Measurements from ENCODE around the gene GPRC5A.
"Not testable (repeated sequence)": the region's sequence is repeated elsewhere in the genome, so short reads cannot be mapped to it uniquely, and the experiment has no call there.

GPRC5A gene

GRCh38 chr12:12874029-12874428, 17.3 kb upstream of the GPRC5A start:
- no peak overlapping the region for H3K4me3 ChIP-seq (ENCODE audit: low read depth, low read length)
- POLR2A ChIA-PET: interaction anchor here (0.6 to 2.0 kb wide), 3 partner anchors 17 to 1901 kb away, joined by 4 to 8 read pairs (median 5); partner anchors contain the start of gene GPRC5A
- CTCF ChIA-PET: interaction anchor here (0.9 kb wide), 1 partner anchor 61 kb away, joined by 3 read pairs; the partner anchor contains the start of gene DDX47
- TF ChIP-seq, protein P1, sequence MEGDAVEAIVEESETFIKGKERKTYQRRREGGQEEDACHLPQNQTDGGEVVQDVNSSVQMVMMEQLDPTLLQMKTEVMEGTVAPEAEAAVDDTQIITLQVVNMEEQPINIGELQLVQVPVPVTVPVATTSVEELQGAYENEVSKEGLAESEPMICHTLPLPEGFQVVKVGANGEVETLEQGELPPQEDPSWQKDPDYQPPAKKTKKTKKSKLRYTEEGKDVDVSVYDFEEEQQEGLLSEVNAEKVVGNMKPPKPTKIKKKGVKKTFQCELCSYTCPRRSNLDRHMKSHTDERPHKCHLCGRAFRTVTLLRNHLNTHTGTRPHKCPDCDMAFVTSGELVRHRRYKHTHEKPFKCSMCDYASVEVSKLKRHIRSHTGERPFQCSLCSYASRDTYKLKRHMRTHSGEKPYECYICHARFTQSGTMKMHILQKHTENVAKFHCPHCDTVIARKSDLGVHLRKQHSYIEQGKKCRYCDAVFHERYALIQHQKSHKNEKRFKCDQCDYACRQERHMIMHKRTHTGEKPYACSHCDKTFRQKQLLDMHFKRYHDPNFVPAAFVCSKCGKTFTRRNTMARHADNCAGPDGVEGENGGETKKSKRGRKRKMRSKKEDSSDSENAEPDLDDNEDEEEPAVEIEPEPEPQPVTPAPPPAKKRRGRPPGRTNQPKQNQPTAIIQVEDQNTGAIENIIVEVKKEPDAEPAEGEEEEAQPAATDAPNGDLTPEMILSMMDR (IDR thresholded peaks at IDR 0.05; ENCODE audit: insufficient read depth, low read length, missing control alignments): no peak
- no peak for DNase-seq (ENCODE audit: low read depth, low spot score)

DNA sequence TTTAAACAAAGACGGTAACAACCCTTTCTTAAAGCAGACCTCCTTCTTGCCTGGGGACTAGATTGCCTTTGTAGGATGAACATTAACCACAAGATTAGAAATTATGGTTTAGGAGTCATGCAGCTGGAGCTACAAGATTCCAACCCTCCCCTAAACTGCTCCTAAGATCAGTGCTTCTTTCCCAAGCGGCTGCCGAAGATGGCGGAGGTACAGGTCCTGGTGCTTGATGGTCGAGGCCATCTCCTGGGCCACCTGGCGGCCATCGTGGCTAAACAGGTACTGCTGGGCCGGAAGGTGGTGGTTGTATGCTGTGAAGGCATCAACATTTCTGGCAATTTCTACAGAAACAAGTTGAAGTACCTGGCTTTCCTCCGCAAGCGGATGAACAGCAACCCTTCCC, 16.1 kb upstream of the GPRC5A start:
- POLR2A ChIA-PET; CTCF ChIA-PET; H3K4me3 ChIP-seq (ENCODE audit: low read depth, low read length); DNase-seq (ENCODE audit: low read depth, low spot score): not testable (repeated sequence)

DNA sequence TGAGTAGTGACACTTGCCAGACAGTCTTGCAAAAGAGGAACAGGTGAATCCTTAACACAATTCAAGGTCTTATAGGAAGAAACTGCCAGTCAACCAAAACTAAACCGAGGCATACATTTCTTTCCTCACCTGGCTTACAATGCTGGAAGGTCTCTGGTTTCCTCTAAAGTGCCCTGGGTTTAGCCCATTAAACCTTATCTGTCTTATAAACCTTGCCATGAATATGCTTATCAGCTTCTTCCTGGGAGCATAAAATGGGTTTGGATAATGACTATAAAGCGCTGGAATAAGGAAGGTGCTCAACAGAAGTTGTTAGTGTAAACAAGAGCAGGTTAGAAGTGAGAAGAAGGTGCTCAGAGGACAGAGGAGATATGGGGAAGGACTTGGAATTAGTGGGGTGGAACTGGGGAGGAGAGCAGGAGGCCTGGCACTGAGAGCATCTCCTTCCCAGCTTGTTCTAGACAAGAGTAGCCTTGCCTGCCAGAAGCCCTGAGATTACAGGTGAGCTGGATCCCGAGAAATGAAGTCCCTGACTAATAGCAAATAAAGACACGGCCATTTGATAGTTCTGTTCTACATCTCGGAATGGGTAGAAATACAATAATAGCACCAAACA, 14.1 kb upstream of the GPRC5A start:
- ChIA-PET POLR2A (interaction anchor here (1.3 kb wide), 1 partner anchor 14 kb away, joined by 8 read pairs; the partner anchor contains the start of gene GPRC5A), CTCF (interaction anchor here (1.0 to 1.4 kb wide), 4 partner anchors 13 to 89 kb away, joined by 3 to 7 read pairs (median 5); partner anchors contain the start of gene GPRC5A)
- TF ChIP-seq, protein P1 (IDR thresholded peaks at IDR 0.05; ENCODE audit: insufficient read depth, low read length, missing control alignments): no peak
- no peak for DNase-seq (ENCODE audit: low read depth, low spot score)
- H3K4me3 ChIP-seq (ENCODE audit: low read depth, low read length): no peak overlapping the region

GRCh38 chr12:12877781-12878455, 13.4 kb upstream of the GPRC5A start:
- DNase-seq (ENCODE audit: low read depth, low spot score): no peak
- no peak overlapping the region for H3K4me3 ChIP-seq (ENCODE audit: low read depth, low read length)
- TF ChIP-seq, protein P1 (IDR thresholded peaks at IDR 0.05; ENCODE audit: insufficient read depth, low read length, missing control alignments): no peak
- ChIA-PET POLR2A (interaction anchor here (1.3 kb wide), 1 partner anchor 13 kb away, joined by 8 read pairs; the partner anchor contains the start of gene GPRC5A), CTCF (interaction anchor here (1.0 to 1.4 kb wide), 4 partner anchors 12 to 89 kb away, joined by 3 to 7 read pairs (median 5); partner anchors contain the start of gene GPRC5A)

- no peak for DNase-seq (ENCODE audit: low read depth, low spot score)
- ChIA-PET CTCF (interaction anchor here (0.8 to 2.1 kb wide), 4 partner anchors 10 to 43 kb away, joined by 3 to 6 read pairs (median 4); partner anchors contain the start of gene GPRC5A), POLR2A (no interaction called here)
- TF ChIP-seq, protein P1 (IDR thresholded peaks at IDR 0.05; ENCODE audit: insufficient read depth, low read length, missing control alignments): no peak
- no peak overlapping the region for H3K4me3 ChIP-seq (ENCODE audit: low read depth, low read length)
Observed at GRCh38 chr12:12880537-12880936, 10.8 kb upstream of the GPRC5A start.

GRCh38 chr12:12881151-12881909, 10.0 kb upstream of the GPRC5A start:
- TF ChIP-seq, protein P1 (IDR thresholded peaks at IDR 0.05; ENCODE audit: insufficient read depth, low read length, missing control alignments): no peak
- no peak for DNase-seq (ENCODE audit: low read depth, low spot score)
- ChIA-PET POLR2A (no interaction called here), CTCF (interaction anchor here (0.8 to 1.0 kb wide), 3 partner anchors 12 to 44 kb away, joined by 3 to 4 read pairs (median 3); no protein-coding TSS in a partner anchor)
- no peak overlapping the region for H3K4me3 ChIP-seq (ENCODE audit: low read depth, low read length)

All from AG04449 (cell line).